Glomerular visceral epithelial cell (primary cell): ENCODE data around the gene PDZRN3.

Experiments used
- DNase-seq: peaks from one replicate; pipeline ENCODE4 v3.0.0-alpha.2; 2016; ENCODE audit errors: extremely low spot score

The PDZRN3 gene

DNA sequence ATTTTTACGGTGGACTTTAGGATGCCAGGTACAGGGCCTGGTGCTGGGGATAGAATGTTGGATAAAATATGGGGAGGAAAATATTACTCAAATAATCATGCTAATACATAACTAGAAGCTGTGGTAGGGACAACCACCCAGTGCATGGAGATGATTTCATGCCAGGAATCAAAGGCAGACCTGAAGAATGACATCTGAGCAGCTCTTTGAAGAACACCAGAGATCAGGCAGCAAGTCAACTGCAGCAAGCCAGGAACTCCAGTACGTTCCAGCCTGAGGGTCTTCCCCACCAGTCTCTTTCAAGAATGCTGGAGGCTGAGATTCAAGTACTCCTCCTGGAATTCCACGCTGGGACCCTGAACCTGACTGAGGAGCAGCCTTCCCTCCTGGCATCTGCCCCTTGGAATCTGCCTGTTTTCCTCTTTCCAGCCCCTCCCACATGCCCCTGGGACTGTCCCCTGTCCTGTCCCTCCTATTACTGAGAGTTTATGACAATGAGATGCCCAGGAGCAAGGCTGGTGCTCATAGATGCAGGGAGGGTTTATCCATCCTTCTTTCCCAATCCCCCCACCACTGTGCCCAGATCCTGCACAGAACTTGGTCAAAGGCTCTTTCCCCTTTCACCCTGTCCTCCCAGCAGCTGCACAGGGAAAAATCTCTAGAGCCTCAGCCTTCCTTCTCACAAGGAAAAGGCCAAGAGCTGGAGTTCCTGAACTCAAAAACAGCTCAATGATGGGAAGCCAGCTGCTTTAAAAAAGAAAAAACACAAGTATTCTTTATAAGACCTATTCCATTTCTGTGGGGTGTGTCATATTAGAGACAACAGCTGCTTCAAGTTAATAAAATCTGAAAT, 68.0 kb downstream of the PDZRN3 start:
- DNase-seq: no peak

DNA sequence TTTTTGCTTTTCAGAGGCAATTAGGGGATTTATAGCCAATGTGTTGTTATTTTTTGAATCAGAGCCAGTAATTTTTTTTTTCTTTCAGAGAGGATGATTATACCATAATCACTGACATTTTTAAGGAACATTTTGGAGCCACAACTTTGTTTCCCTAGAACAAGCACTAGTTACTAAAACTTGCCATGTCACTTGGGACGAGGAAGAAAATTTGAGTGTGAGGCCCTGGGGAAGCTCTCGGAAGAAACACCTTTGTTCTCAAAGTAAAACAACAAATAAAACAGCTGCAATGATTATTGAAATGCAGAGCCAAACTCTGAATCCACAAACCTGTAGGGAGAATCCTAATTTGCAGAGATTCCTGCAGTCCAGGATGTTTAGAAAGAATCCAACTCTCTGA, 69.7 kb downstream of the PDZRN3 start:
- no peak for DNase-seq

DNA sequence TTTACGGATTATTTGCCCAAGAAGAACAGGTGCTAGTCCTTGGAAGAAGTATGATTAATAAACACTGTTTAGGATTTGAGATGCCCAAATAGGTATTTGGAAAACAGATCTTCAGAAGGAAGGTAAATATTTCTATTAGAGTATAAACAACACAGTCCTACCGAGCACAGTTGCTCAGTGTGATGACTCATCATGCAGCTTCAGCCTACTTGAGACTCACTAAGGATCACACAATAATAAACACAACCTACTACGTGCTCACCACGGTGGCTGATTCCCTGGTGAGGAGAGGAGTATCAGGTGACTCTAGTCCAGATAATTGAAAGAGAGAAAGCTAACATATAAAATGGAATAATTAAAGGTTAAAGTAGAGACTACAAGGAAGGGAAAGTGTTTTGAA, 72.0 kb downstream of the PDZRN3 start:
- no peak for DNase-seq

DNA sequence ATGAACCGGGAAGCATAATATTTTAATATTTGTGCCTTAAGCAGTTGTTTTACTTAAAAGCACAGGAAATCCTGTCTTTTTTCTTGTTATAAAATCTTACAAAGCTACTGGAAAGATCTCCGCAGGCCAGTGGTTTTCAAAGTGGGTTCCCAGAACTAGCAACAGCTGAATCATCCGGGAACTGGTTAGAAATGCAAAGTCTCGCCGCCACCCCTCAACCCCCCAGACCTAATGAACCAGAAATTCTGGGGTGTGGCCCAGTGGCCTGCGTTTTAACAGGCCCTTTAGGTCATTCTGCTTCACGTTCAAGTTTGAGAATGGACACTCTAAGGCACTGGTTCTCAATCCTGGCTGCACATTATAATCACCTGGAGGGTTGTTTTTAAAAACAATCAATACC, 74.7 kb downstream of the PDZRN3 start:
- peak; percentile 30 for DNase-seq

DNA sequence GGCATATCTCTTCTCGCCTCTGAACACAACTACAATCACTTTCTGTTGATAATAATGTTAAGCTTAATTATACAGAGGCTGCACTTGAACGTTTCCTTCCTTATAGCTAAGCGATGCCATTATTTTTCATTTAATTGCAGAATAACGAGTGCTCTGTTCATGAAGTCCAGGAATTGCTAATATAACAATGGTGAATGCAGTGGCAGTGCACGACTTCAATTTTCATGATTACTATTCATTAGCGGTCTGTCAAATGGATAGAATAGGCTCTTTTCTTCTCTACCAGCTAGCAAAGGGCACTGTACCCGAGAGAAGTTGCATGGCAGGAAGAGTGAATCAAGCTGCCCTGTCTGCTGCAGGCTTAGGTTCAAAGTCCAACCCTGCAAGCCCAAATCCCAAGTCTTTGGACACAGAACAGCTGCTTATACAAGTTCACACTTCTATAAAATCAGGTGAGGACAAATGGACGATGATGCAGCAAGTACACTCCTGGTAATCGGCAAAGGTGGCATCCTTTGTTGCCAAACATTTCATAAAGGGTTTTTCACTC, 75.6 kb downstream of the PDZRN3 start:
- DNase-seq: no peak

DNA sequence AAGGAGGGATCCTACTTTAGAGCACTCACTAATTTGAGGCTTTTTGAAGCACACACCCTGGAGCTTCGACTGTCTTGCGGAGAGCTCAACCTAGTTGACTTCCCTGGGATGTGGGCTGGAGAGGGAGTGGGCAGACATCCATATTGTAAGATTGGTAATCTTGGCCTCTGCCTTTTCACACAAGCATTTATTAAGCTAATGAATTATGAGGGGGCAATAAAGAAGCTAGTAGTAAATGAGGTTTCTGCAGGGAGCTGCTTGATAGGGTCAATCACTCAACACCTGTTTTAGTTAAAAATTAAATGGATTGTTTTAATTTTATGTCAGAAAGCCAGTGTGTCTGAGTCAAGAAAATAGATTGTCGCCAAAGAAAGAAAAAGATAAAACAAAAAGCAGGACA, 76.3 kb downstream of the PDZRN3 start:
- DNase-seq: no peak

DNA sequence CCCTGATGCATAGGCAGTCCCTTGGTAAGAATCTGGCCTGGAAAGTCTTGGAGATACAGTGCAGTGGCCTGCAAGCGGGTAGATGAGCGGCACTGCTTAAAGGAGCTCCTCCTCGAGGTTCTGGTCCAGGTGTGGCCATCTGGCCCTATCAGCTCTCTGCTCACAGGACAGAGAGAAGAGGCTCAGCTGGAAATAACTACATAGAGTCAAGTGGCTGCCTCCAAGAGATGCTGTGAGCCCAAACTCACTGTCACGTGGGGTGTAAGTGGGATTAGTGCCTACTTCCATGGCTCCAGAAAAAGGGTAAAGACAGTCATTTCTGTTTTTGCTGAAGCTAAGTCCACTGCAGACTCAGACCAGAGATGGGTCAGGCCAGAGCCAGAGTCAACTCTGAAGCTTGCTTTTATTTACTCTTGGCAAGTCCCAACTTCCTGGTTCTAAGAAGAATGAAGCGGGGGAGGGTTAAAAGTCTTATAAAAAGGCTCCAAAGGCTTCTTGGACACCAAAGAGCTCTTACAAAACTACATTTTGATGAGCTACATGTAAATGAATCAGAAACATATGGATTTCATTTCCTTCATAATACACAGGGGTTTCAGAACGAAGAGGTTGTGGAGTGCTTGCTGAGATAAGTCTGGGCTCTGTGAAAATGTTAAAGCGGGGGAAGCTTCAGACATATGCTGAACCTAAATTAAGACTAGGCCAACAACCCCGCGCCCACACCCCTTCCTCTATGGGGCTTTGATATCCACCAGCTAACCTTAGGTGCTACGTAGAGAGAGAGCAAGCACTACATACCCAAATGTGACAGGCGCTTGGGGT, 77.1 kb downstream of the PDZRN3 start:
- DNase-seq: no peak

DNA sequence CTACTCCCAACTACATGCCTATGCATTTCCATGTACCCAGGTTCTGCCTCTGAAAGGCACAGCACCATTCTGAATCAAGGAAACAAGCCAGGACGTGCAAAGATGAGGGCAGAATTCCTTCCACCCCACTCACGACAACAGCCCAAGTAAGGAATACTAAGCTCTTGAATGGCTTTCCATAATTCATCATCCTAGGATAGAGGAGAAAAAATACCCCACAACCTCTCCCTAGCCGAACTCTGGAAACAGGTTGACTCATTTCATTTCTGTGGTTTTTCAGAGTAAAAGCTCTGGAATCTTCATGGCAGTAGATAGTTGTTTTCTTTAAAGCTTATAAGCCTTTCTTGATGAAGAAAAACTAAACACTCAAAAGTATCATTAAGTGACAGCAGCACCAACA, 77.8 kb downstream of the PDZRN3 start:
- peak; percentile 72 for DNase-seq

DNA sequence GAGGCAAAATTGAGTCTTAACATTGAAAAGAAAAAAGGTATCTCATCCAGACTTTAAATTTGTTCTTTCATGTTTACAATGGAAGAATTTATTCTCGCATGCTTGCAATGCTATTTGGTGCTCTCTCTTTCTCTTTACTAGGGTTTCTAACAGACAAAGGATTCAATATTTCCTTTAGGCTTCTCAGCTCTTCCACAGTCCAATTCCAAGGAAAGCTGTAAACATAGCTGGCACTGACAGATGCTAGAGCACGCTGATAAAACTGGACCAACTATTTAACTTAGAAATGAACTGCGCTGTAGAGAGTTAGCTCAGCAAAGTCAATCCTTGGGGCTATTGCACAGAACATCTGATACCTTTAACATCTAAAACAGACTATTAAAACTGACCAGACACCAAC, 81.3 kb downstream of the PDZRN3 start:
- DNase-seq: no peak

DNA sequence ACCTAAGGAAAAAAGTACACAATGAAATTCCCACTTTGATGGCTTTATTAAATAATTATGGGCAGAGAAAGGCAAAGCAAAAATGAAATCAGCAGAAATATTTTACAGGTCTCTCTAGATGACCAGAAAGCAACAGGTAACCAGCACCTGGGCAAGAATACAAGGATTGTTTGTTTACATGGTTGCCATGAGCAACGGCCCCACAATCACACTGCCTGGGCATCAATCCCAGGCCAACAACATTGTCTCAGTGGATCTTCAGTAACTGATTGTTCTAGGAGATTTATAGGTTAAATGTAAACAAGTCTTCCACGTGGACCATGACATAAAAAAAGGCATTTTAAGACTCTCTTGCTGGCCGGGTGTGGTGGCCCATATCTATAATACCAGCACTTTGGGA, 82.6 kb downstream of the PDZRN3 start:
- DNase-seq: no peak

DNA sequence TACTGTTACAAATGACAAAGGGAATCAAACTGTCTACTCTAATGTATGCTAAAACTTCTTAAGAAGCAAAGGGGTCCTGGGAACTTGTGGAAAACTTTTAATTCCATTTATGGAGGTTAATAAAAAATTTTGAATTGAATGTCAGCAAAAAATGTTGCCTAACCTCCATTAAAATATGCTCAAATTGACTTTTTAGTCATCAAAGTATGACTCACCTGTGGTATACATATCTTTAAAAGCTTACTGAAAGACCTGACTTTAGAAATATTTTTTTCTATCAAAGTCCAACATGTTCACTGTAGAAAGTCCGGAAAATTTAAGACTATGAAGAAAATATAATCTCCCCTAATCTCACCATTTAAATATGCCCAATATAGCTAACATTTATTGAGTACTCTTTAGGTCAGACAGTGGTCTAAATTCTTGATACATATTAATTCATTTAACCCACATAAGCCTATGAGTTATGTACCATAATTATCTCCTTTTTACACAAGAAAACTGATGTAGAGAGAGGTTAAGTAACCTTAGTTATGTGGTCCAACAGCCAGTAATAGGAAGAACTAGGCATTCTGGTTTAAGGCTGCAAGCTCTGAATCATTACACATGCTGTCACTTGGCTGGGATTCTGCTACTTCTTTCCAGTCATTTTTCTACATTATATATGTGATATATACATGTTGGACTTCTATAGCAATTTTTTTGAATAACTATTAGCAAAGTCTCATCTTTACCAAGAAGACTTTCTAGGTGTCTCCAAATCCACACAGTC, 83.6 kb downstream of the PDZRN3 start:
- DNase-seq: no peak

DNA sequence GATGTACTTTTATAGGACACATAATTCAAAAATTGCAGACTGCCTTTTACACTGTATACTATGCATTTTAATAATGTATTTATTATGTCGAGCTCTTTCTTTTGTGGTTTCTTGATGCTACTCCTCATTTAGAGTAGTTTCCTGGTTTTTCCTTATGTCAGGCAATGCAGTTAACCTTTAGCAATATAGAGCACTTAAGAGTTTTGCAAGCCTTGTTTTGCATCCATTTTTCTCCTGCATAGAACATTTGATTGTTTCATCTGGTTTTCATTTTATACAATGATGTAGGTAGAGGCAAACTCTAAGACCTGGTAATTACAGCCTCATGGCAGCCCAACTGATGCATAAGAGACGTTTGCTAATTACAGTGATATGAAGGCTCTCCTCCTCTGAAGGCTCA, 86.3 kb downstream of the PDZRN3 start:
- DNase-seq: no peak

DNA sequence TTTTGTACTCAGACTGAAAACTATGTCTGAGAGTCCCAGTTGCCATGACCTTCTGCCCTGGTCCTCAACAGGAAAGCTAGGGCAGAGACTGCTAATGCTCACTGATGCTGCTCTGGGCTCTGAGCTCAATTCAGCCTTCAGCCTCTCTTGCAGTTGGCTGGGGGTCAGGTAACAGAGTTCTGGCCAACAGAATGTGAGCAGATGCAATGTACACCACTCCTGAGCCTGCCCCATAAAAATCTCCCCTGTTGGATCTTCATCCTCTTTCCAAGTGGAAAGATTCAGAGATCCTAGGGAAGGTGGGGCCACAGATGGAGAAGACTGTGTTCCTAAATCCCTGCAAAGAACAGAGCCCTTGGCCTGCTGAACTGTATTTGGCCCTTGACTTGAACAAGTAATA, 87.8 kb downstream of the PDZRN3 start:
- no peak for DNase-seq

DNA sequence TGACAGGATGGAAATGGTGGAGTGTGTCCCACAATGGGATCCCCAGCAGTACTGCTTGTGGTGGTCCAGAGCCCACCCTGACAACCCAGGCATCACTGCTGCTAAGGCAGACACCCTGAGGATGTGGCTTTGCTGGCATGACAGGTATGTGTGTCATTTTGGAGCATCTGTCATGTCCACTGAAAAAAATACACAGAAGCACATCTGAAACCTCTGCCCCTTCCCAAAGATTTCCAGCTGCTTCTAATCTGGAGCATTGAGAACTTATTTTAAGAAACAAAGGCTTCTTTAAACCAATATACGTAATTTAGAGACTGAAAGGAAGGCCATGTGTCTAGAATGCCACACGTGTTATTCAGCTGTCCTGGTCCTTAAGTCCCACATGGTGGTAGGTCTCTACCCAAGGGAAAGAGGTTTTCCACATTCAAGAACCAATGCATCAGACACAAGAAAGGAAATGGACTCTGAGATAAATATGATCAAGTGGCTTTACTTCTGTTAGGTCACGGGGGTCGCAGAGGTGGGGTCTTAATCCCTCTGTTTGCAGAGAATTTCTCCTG, 88.3 kb downstream of the PDZRN3 start:
- no peak for DNase-seq

DNA sequence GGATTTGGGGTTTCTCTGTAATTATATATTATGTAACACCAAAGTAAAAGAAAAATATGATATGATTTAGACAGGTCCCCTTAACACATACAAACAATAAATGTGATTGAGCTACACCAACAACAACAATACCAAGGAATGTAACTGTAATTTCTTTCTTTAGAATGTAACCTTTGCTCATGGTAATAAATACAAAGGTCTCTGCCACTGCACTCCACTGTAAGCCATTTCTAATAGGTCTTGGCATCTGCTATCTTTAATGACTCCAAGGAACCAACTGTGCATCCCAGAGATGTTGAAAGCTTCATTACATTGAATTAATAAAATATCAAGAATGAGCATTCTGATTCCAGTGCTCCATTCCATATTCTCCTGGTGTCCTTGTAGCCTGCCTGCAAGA, 88.8 kb downstream of the PDZRN3 start:
- no peak for DNase-seq

DNA sequence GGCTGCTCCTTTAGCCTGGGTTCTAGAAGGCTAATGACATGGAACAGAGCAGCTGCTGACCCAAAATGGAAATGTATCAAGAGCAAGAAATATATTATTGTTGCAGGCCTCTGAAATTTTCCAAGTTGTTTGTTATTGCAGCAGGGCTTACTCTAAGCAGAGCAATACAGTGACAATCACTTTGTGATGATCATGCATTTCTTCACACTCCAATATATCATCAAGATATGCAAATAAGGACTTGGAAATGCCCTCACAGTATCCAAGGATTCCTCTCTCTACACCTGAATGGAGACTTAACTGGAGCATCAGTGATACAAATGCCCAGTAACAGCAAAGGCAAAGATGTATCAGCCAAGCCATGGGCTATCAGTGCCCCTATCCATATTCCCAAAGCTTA, 89.6 kb downstream of the PDZRN3 start:
- no peak for DNase-seq

DNA sequence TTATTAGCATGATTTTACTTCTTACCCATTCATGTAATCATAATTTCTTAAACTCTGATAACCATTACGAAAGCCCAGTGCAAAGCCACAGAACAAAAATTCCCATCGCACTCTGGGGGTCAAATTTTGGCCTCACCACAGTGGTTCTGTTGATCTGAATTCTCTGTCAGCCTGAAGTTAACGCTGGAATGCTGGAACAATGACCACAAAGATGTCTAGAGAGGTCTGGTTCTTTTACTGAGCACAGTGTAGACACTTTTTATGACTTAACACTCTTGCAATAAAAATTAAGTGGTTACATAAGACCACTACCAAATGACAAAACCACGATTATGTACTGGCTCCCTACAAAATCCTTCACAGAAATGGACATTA, 94.7 kb downstream of the PDZRN3 start:
- DNase-seq: peak; percentile 88

DNA sequence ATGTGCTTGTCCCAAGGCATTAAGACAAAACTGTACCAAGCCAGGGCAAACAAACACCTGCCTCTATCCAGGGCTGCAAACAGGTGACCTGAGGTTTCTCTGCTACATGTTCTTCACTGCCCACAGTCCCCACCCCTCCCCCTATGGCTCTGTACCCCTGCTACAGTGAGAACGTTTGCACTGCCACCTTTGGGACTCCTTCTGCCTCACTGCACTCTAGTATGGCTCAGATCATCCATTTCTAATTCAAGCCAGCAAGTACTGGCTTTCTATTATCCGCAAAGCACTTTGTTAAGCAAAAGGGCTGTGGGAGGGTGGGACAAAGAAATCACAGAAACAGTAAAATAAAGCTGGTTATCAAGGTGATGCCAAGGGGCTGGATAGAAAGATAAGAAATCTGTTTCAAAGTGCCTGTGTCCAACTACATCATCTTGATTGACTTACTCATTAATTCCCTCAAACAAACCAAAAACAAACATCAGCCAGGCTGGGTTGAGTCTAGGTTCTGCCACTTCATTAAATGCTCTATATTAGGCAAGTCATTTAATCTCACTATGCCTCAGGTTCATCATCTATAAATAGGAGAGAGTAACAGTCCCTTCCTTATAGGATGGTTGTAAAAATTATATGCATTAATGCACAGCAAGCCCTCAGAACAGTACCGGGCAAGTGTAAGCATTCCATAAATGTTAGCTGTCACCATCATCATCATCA, 95.3 kb downstream of the PDZRN3 start:
- peak; percentile 4 for DNase-seq

DNA sequence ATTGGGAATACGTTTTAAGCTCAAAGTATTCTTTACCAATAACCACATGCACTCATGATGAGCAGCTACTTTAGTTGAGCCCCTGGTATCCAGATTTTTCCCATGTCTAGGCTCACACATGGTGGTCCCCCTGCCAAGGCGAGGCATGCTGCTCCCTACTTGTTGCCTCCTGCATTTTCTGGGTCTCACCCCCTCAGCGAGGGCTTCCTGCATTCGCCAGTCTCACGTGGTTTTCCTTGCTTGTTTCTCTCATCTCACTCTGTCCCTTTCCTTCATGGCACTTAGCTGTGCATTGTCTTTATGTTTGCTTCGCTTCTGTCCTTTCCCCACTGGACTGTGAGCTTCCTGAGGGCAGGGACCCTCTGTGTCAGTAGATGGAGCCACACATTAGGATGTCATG, 99.2 kb downstream of the PDZRN3 start:
- DNase-seq: no peak

DNA sequence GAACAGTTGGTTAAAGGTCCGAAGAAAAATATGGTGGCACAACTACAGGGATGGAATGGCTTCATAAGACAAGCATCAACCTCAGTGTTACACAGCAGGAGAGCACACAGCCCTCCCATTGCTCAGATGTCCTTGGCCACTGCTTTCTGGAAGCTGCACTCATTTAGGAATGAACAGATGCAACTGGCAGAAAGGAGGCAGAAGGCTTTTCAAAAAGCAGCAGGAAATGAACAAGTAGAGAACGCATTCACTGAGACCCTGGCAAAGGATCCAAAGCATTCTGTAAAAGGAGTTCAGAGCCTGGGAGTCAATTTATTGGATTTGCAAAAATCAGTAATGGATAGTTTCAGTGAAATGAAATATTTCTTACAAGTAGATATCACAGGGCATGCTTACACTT, 101.1 kb downstream of the PDZRN3 start:
- no peak for DNase-seq

DNA sequence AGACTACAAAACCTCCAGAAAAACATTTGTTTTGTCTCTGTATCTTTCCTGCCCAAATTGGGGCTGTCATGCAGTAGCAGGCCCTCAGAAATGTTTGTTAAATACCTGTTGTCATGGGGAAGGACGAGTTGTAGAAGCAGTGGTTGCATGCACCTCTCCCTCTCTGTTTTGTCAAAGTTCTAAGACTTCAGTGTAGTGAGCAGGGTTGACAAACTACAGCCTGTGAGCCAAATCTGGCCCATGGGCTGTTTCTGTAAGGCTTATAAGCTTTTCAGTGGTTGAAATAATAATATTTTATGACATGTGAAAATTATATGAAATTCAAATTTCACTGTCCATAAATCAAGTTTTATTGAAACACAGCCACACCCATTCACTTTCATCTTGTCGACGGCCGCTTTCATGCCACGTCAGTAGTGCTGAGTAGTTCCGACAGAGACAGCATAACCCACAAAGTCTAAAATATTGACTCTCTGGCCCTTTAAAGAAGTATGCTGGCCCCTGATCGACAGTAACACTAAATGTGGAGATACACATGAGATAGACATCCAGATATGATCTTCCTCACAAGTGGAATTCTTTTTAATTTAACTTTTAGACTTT, 102.9 kb downstream of the PDZRN3 start:
- DNase-seq: no peak
